Left lobe of liver (tissue), 2 donors: ENCODE results near the gene NPFF. TPM values are rescaled to one million over a fixed set of nuclear protein-coding genes. Genes with fewer than 3 reads are reported as not detected.
"Not testable (repeated sequence)": the region's sequence is repeated elsewhere in the genome, so short reads cannot be mapped to it uniquely, and the experiment has no call there.

Experiments
- ATAC-seq: fragments of 200-7000 bp; cut with Tn5 transposase; one replicate; pipeline ENCODE4 v1.9.1; 2020; ENCODE audit warnings: mild to moderate bottlenecking, moderate library complexity
- DNase-seq: peaks from one replicate; pipeline ENCODE4 v3.0.0-alpha.2; 2020; ENCODE audit warnings: low spot score
- total RNA-seq: library from RNA; stranded (reverse); gene quantifications from one replicate; pipeline ENCODE4 v1.2.1, GENCODE V29; 2021
- donor health status: DM: no; HTN: no; CAD: no; lungs with moderate emphysema.
- donor health status: DM: no; HTN: yes; CAD: no.

NPFF gene
- total RNA-seq, 1 donor from 2014 or later = not detected

DNA sequence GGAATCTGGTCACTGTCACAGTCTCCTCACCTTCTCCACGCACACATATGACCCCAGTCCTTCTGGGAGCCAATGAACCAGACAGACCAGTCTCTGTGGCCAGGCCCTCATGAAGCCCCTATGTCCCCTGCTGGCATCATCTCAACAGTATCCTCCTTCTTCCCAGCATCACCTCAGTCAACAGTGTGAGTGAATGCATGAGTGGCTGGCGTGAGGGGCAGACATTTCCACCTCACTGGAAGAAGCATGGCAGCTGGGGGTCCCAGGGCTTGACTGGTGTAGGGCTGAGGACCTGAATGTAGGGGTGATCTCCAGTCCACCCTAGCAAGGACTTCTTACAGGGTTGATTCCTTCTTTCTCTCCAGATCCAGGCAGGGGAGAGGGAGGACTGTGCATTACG lies 9.8 kb downstream of the NPFF start:
- DNase-seq (no peak), ATAC-seq (no peak)

GRCh38 chr12:53496752-53497032 lies 10.6 kb downstream of the NPFF start:
- ATAC-seq (no peak), DNase-seq (no peak)

GRCh38 chr12:53495903-53496751 lies 11.2 kb downstream of the NPFF start:
- DNase-seq (no peak), ATAC-seq (no peak)

DNA sequence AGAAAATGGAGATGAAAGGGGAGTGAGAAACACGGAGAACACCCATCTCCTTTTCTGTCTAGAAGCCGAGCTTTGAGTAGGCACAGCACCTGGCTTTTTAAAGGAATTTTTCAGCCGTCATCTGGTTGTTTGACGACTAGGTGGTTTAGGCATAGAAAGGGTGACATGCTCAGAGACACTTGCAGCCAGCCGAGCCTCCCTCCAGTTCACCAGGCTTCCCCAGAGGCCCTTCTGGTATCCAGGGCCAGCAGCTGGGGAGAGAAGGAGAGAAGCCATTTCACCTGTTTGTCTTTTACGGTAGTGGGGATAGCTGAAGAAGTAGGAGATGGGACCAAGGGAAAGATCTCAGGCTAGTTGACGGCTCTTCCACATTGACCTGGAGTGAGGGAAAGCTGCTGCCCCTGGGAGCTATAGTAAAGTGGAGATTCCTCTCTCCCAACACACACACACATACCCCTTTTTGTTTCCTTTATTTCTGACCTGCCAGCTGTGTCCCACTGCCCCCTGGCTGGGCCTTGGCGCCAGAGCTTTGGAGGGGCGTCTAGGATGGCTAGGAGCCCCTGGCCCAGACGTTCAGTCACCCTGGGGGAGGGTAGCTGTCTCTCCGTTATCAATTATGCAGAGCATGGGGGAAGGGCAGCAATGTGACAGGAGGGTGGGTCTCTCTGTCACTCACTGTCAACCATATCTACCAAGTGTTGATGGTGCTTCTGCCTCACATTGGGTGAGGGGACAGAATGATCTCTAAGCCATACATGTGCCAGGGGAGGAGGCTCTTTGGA lies 13.5 kb downstream of the NPFF start:
- no peak for DNase-seq
- no peak for ATAC-seq

GRCh38 chr12:53492830-53493609 lies 14.3 kb downstream of the NPFF start:
- DNase-seq = peak; percentile 92
- ATAC-seq = peak; percentile 95

DNA sequence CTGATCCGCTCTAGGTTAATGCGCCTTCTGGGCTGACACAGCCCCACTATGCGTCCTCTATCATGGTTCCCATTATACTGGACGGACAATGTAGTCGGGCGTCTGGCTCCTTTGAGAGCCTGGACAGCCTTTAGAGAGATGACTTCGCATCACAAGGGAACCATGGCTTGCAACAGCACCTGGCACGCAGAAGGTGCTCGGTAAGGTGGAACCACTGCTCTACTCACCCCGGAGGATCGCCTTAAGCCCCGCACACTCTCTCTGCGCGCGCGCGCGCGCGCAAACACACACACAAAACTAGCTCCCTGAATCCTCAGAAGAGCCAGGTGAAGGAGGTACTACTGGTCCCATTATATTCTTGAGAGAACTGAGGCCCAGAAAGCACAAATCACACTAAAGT lies 15.1 kb downstream of the NPFF start:
- ATAC-seq (no peak), DNase-seq (no peak)

DNA sequence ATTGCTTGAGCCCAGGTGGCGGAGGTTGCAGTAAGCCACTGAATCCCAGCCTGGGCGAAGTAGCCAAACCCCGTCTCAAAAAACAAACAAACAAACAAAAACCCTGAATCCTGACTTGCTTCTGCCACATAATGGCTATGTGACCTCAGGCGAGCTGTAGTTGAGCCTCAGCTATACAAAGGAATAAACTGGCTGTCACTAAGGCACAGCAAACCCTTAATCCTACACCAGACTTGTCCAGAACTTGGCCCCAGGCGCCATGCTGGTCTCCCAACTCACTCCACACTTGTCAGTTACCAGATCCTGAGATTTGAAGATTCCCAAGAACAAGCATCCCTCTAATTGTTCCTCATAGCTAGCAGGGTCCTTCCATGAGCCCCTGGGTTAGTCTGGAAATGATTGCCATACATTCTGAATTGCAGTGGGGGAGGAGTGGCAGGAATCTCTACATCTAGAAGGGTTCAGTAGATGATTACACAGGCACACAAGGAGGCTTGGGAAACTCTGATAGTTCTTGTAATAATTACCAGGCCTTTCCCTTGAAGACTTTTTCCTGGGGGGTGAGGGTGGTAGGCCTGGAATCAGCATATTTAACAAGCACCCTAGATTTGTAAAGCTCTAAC lies 17.9 kb downstream of the NPFF start:
- no peak for DNase-seq
- ATAC-seq = no peak

DNA sequence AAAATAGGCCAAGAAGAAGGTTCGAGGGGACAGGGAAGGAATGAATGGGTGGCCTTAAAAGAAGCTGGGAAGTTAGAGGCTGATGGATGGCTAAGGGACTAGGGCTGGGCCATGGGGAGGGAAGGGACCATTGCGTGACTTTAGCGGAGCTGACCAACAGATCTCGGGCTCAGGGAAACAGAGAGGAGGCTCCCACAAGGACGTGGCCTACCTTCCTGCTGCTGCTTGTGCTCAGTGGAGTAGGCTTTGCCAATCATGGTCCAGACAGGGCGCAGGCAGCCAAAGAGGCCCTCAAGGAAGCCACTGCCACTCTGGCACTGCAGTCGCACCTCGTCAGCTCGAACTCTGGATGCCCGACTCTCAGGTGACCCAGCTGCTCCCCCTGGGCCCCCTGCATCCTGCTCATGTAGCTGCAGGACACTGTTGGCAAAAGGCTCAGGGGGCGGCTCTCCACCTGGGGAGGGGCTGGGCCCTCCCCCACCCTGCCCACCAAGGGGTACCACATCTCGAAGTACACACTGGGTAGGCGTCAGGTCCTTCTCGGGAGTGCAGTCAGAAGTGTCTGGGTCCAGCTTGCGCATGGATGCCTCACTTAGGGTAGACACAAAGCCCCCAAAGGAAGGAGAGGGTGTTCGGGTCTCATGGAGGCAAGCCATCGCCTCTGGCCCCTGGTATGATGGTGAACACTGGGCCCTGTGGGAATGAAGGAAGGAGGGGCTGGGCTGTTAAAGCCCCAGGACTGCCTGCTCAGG lies 20.4 kb downstream of the NPFF start:
- ATAC-seq (peak; percentile 4), DNase-seq (no peak)

DNA sequence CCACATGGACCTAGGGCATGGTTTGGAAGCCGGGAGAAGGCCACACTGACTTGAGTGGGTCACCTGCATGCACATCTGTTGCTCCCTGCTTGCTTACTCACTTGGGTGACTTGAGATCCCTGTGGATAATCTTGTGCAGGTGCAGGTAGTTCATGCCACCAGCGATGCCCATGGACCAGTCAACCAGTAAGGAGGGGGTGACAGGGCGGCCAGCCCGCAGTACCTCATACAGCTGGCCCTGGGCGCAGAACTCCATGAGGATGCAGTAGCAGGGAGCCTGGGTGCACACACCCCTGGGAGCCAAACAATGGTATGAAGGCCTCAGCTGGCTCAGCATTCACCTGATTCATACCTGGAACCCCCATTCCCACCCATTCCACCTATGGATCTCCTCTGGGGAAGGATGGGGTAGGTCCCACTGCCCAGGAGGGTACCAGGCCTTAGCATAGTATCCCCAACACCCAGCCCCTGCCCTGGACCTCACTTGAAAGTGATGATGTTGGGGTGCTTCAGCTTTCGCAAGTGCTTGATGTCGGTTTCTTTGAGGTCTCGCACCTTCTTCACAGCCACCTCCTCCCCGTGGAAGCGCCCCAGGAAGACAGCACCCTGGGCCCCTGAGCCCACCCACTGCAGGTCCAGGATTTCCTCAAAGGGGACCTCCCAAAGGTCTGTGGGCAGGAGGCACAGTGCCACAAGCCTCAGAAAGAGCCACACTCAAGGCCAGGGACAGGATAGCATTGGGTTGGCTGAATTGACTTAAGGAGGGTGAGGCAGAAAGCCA lies 21.1 kb downstream of the NPFF start:
- DNase-seq (no peak), ATAC-seq (peak; percentile 3)

GRCh38 chr12:53484686-53485575 lies 22.4 kb downstream of the NPFF start:
- ATAC-seq = no peak
- DNase-seq = no peak

DNA sequence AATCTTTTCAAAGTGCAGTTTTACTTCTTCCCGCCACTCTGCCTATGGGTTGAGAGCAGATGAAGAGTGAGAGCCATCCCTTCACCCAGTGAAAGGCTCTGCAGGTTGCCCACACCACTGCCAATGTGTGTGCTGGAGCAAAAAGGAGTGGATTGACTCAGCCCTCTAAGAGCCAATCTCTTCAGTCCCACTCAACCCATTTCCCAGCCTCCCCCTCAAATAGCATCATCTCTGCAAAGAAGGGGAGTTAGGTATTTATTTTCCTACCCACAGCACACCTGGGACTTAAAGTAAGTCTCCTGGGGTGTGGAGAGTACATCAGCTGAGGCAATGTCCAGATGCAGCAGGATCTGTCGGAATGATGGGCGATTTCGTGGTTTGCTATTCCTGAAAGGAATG lies 23.3 kb downstream of the NPFF start:
- ATAC-seq (no peak), DNase-seq (no peak)

DNA sequence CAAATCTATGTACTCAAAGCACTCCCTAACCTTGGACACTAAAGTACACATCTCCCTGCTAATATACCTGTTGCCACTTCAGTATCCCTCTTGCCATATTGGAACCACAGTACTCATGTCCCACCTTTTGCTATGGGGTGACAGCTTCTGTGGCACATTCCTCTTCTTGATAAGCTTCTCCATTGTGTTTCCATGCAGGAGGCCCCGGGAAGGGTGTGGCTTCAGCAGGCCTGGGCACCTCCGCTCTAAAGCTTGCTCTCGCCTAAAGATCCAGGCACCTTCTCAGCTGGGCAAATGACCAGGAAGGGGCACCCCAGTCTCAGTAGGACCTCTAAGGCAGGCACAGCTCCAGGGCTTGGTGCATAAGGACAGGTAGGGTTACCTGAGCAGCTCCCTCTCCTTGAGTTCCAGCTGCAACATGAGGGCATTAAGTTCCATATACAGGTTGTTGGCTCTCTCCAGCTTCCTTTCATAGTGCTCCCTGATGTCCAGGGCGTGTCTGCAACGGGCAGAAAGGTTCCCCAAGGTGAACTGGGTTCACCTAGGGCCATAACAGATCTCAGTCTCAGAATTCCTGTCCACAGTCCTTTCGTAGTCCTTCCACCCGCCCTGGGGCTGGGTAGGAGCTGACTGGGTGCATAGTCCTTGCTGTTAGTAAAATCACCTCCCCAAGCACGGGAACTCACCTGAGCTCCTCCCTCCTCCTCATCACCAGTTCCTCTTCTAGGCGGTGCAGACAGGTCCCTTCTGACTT lies 23.9 kb downstream of the NPFF start:
- DNase-seq = no peak

DNA sequence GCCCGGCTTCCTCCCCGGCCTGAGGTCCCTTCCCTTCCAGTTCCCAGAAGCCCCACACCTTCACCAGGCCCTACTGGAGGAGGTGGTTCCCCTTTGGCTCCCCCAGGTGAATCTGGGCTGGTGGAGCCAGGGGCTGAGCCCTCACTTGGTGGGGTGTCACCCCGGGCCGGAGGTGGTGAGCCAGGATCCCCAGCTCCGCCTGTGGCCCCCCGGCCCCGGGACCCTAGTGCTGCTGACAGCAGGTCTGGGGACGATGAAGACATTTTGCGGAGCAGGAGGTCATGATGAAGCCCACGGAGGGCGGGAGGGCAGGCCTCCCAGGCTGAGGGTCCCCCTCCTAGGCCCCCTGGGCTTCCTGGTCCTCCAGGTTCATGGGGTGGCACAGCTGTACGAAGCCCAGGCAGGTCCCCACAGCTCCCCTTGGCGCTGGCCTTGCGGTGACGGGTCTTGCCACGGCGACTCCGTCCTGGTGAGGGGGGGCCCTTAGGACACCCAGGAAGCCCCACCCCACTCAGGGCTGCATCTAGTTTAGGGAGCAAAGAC lies 24.6 kb downstream of the NPFF start:
- ATAC-seq (peak; percentile 2), DNase-seq (no peak)

More for the DNA sequence above, 23.9 kb downstream of the NPFF start:
- peak; percentile 4 for ATAC-seq

- DNase-seq = no peak
- no peak for ATAC-seq
Observed at GRCh38 chr12:53481939-53482586, 25.2 kb downstream of the NPFF start.

GRCh38 chr12:53481458-53481857 lies 25.8 kb downstream of the NPFF start:
- not testable (repeated sequence) for ATAC-seq, DNase-seq

DNA sequence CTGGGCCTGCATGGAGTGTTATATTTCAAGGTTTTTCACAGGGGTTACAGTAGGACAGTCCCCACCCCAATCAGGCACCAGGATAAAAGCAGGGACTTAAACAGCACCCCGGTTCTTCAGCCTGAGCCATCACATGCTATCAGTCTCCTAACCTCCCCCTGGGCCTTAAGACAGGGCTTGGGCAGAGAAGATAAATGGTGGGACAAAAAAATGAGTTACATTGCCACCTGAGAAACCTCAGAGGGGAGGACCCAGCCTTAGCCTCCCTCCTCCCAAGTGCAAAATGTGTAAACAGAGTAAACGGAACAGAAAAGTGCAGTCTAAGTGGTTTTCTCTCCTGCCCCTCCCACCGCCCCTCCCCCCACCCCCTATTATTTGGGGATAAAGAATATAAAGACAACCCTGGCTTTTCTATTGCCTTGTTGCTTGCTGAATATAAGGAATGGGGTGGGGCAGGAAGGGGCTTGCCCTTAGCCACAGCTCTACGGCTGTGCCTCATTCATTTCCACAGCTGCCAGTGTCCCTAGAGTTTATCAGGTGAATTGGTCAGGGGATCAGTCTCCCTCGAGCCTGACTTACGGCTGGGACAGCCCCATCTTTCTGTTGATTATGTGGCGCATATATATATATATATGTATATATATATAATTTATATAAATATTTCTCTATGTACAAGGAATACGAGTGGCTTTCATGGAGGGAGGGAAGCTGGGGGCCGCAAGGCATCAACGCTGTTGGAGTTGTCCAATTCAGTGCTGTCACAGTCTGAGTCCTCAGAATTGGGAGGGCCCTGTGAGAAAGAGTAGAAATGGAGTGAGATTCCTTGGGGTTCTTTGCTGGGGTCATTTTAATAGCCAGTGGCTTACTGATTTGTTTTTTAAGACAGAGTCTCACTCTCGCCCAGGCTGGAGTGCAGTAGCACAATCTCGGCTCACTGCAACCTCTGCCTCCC lies 26.5 kb downstream of the NPFF start:
- no peak for ATAC-seq
- DNase-seq = no peak
